Ammon's horn (tissue), 1 donor: ENCODE data around the gene STARD5.

ENCODE experiments used
- DNase-seq: peaks from one replicate; pipeline ENCODE4 v3.0.0-alpha.2; 2016; ENCODE audit warnings: low spot score

Gene STARD5

GRCh38 chr15:81274255-81274654 is 49.7 kb downstream of the STARD5 start:
- no peak for DNase-seq

GRCh38 chr15:81273855-81274254 is 50.1 kb downstream of the STARD5 start:
- no peak for DNase-seq

DNA sequence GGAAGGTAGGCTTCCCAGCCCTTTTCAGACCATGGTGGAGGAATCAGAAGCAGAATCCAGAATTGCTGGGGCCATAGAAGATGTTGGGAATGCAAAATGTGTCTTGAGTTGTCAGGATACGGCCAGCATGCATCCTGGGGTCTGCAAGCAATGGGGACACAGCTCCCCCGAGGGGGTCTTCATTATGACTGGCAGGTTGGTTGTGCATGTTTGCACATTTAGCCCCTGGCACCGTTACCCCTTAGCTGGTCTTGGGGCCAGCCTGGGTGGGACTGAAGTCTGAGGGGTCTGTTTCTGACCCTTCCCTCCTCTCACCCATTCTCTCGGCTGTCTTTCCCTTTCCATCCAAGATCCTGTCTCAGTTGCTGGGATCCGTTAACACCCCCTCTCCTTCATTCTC is 50.7 kb downstream of the STARD5 start:
- no peak for DNase-seq

GRCh38 chr15:81271761-81272644 is 51.9 kb downstream of the STARD5 start:
- no peak for DNase-seq

GRCh38 chr15:81270781-81271491 is 53.0 kb downstream of the STARD5 start:
- DNase-seq = no peak

DNA sequence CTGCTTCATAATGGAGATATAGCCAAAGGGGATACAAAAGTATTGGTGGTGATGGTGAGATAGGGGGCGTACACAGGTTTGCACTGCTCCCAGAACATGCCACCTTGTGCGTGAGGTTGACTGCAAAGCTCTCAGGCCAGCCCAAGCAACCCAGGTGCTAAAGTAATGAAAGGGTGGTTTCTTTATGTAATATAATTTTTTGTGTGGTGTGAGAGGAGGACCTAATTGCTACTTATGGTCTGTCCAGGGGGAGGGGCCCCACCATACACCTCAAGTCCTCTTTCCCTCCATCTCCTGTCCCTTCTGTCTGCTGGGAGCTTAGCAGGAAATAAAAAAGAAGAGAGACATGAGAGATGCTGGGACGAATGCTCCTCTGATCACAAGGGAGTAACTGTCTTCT is 53.8 kb downstream of the STARD5 start:
- DNase-seq = no peak

DNA sequence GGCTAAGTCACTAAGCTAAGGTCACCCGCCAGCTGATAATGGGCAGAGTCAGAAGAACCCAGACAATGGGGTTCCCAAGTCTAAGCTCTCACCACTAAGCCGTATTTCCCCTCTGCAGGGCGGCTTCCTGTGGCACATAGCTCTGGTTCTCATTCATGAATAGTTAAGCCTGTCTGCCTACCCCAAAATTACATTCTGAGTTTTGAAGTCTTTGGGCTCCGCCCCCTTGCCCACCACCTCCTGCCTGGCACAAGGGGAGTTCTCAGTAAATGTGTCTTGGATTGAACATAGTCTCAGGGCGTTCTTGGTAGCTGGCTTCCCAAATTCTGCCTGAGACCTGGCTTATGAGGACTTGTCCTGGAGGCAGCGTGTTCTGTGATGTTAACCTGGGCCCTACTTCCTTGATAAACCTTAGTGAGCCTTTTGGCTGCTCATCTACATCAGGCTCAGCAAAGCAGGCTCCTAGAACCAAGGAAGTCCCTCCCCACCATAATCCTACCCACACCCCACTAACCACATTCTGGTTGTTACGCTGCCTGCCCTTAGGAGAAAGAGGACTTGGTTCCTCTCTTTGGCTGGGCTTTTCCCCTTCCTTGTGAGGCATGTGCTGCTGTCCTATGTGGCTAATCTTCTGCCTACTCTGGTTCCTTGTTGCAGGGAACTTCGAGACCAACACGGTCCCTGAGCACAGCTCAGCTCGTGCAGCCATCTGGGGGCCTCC is 54.9 kb downstream of the STARD5 start:
- DNase-seq = no peak

- no peak for DNase-seq
Observed at GRCh38 chr15:81268340-81268739, 55.6 kb downstream of the STARD5 start.

DNA sequence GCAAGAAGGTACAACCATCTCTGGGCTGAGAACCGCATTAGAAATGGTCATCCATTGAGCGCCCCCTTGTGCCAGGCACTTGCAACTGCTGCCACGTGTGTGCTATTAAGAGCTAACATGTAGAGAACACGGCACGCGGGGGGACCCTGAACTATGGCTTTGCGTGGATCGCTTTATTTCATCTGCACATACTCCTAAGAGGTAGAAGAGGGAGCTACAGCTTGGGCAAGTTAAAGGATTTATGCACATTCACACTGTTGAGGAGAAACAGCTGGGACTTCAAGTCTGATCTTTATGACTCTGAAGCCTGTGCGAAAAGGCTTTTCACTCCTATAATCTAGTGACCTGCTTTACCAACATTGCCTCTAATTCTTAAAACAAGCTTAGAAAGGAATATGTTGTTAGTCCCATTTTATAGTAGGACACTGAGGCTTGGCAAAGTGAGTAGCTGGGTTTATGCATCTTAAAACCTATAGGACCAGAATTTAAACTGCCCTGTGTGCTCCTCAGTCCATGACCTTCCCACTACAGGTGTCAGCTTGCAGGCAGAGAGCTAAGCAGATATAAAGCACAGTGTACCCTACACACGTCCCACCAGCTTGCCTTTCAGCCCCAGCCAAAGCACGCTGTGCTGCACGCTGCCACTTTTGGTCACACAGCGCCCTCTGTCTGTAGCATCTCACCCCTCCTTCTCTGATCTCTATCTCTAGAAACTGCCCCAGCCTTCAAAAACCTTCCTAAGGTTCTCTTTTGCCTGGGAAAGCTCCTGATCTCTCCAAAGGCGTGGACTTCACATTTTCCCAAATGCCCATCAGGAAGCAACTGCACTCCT is 57.8 kb downstream of the STARD5 start:
- DNase-seq = peak; percentile 94

- DNase-seq = no peak
Observed at GRCh38 chr15:81265256-81265943, 58.5 kb downstream of the STARD5 start.

DNA sequence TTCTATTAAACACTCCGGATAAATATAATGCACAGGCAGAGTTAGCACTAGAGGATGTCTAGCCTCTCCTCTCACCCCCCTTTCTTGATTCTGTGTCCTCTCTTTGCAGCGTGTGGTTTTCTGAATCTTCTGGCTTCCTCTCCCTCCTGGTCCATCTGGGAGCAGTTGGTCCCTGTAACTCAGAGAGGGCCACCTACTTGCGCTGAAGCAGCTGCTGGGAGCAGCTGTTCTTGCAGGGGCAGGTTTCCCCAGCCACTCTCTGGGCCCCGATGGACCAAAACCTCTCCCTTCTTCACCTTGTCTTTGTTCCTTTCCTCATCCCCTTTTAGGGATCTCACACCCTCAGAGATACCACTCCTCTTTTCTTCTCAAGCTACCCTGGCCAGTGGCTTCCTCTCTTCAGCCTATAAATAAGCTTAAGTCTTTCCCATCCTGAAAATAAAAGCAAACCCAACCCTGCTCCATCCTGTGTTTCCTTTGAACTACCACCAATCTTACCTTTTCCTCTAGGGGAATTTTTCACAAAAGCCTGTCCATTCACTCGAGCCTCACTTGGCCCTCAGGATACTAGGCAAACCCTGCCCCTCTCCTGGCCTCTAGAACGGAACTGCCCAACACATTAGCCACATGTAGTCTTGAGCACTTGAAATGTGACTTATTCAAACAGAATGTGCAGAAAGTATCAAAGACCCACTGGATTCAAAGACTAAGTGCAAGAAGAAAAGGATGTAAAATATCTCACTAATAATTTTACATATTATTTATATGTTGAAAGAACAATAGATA is 59.7 kb downstream of the STARD5 start:
- DNase-seq = no peak

DNA sequence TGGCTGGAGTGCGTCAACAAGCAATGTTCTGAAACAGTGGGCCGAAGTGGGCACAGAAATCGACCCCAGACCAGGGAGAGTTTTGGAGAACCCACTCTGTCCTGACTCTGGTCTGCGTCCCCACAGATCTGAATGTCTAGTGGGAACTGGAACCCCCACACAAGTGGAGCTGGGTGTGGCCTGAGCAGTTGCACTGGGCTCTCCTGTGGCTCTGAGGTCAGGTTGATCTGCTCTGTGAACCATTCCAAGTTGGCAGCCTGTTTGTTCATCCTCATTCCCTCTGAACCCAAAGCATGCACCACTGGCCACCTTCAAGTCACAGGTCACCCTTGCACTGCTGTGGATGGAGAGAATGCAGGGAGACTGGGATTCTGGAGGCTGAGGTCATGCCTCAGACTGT is 60.5 kb downstream of the STARD5 start:
- no peak for DNase-seq

DNA sequence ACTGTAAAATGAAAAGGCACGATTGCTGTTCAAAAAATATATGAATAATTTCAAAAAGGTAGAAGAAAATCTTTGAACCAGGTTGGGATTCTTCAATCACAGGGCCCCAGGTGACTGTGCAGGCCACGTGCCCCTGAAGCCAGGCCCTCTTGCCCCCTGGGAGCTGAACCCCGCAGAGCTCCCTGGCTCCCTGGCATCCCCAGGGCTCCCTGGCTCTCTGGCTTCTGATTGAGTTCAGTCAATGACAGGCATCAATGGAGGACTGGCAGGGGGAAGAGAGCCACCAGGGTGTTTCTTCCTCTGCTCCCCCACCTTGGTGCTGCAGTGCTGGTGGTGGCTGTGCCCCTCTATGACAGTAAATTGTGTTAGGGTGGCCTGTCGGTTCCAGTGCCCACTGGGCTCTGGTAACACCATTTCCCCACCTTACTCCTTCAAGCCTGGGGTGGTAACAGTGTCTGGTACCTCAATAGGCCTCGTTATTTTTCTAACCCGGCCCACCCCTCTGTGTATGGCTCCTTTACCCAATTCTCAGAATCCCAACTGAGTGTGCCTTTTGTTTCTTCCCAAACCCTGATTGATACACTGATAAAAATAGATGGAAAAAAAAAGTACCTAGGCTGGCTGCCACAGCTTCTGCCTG is 62.6 kb downstream of the STARD5 start:
- DNase-seq = no peak

DNA sequence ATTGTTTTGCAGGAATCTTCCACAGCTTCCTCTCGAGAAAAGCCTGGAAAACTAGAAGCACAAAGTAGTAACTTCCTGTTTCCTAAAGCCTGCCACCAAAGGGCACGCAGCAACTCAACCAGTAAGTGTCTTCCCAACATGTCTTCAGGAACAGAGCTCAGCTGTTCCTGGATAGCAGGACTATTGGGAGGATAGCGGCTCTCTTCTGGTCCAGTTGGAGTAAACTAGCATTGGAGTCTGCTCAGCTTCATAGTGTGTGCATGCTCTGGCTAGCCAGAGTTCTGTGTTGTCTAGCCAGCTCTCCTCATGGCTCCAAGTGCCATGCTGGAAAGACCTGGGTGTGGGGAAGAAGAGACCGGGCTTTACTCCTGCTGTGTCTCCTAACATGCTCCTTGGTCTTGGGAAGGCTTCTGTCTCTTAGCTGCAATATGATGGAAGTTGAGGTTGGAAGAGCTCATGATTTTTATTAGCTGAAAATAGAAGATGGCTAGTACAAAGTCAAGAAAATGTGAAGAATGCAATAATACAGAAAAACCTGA is 64.1 kb downstream of the STARD5 start:
- DNase-seq = no peak
